Neural cell (in vitro differentiated cells): ENCODE data around the gene SAMD4A.

Source experiments
- EP300 ChIP-seq: fragments of 450-650 bp; conservative IDR thresholded peaks from 2 replicates; pipeline ENCODE4 v1.6.1; 2014; ENCODE audit warnings: antibody characterized with exemption, mild to moderate bottlenecking, moderate library complexity; ENCODE audit not compliant: poor library complexity, severe bottlenecking
- EZH2 ChIP-seq: fragments of 200-600, 300-800 bp; shearing (Covaris generic), sonication (generic); IDR thresholded peaks from 2 replicates; pipeline ENCODE4 v1.6.1; 2014; ENCODE audit warnings: antibody characterized with exemption, low read length, borderline replicate concordance, mild to moderate bottlenecking; ENCODE audit not compliant: insufficient read depth, poor library complexity, severe bottlenecking
- POLR2AphosphoS5 ChIP-seq: IDR thresholded peaks from 2 replicates; pipeline ENCODE4 v1.6.1; 2012
- RAD21 ChIP-seq: fragments of 450-650 bp; conservative IDR thresholded peaks from 2 replicates; pipeline ENCODE4 v1.6.1; 2014; ENCODE audit warnings: antibody characterized with exemption, mild to moderate bottlenecking, moderate library complexity
- TAF1 ChIP-seq: IDR thresholded peaks from 2 replicates; pipeline ENCODE4 v1.6.1; 2012; ENCODE audit warnings: low read depth
- TF ChIP-seq, protein P1 (sequence below): fragments of 450-650 bp; IDR thresholded peaks from 2 replicates; pipeline ENCODE4 v1.5.1; 2014; ENCODE audit warnings: antibody characterized with exemption, mild to moderate bottlenecking, moderate library complexity; ENCODE audit not compliant: poor library complexity, severe bottlenecking
- TF ChIP-seq, protein P2 (sequence below): IDR thresholded peaks from 2 replicates; pipeline ENCODE4 v1.6.1; 2012; ENCODE audit warnings: borderline replicate concordance

DNA sequence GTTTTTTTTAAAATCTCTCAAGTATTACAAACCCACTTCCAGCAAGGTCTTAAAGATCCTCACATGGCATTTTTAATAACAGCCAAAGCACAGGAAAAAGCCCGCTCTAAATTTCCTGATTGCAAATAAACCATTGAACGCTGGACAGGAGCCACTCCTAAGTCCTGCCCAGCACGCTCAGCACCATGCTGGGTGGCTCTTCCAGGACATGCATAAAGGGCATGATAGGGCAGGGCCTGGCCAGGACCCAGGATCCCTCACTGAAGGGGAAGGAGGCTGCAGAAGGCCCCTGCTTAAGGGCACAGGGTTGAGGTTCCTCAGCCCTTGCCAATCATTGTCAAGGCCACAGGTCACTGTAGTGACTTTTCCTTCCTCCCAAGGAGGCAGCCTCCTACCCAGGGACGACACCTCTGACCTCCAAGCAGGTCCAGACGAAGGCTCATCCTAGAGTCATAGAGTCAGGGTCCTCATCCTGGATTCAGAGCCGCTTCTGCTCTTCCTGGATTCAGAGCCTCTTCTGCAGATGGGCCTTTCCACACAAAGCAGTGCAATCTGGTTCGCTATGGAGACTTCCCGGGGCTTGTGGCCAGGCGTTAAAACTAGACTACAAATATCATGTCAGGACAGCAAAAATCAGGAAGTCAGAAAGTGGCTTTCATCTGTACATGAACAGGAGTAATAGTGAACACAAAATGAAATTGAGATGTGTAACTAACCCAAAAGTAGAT, 211.9 kb downstream of the SAMD4A start:
- no peak for TF ChIP-seq EZH2
- TF ChIP-seq, protein P1, sequence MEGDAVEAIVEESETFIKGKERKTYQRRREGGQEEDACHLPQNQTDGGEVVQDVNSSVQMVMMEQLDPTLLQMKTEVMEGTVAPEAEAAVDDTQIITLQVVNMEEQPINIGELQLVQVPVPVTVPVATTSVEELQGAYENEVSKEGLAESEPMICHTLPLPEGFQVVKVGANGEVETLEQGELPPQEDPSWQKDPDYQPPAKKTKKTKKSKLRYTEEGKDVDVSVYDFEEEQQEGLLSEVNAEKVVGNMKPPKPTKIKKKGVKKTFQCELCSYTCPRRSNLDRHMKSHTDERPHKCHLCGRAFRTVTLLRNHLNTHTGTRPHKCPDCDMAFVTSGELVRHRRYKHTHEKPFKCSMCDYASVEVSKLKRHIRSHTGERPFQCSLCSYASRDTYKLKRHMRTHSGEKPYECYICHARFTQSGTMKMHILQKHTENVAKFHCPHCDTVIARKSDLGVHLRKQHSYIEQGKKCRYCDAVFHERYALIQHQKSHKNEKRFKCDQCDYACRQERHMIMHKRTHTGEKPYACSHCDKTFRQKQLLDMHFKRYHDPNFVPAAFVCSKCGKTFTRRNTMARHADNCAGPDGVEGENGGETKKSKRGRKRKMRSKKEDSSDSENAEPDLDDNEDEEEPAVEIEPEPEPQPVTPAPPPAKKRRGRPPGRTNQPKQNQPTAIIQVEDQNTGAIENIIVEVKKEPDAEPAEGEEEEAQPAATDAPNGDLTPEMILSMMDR = no peak
- no peak for TF ChIP-seq EP300
- no peak for TF ChIP-seq POLR2AphosphoS5
- no peak for TF ChIP-seq RAD21
- TF ChIP-seq, protein P2, sequence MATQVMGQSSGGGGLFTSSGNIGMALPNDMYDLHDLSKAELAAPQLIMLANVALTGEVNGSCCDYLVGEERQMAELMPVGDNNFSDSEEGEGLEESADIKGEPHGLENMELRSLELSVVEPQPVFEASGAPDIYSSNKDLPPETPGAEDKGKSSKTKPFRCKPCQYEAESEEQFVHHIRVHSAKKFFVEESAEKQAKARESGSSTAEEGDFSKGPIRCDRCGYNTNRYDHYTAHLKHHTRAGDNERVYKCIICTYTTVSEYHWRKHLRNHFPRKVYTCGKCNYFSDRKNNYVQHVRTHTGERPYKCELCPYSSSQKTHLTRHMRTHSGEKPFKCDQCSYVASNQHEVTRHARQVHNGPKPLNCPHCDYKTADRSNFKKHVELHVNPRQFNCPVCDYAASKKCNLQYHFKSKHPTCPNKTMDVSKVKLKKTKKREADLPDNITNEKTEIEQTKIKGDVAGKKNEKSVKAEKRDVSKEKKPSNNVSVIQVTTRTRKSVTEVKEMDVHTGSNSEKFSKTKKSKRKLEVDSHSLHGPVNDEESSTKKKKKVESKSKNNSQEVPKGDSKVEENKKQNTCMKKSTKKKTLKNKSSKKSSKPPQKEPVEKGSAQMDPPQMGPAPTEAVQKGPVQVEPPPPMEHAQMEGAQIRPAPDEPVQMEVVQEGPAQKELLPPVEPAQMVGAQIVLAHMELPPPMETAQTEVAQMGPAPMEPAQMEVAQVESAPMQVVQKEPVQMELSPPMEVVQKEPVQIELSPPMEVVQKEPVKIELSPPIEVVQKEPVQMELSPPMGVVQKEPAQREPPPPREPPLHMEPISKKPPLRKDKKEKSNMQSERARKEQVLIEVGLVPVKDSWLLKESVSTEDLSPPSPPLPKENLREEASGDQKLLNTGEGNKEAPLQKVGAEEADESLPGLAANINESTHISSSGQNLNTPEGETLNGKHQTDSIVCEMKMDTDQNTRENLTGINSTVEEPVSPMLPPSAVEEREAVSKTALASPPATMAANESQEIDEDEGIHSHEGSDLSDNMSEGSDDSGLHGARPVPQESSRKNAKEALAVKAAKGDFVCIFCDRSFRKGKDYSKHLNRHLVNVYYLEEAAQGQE = no peak
- no peak for TF ChIP-seq TAF1
